Measurements from ENCODE around the gene MSH5.

Gene MSH5

GRCh38 chr6:31713991-31714684 lies 25.7 kb upstream of the MSH5 start:
- no peak for DNase-seq

- no peak for DNase-seq
These were observed 24.5 kb upstream of the MSH5 start, which contains the start of gene LY6G6D for GRCh38 chr6:31715022-31715958. TSS of gene LY6G6D (plus strand) at chr6:31715348. CDS start at chr6:31715356, 8 bp downstream.

- DNase-seq: no peak
These were observed 22.1 kb upstream of the MSH5 start for GRCh38 chr6:31717499-31718222.

GRCh38 chr6:31718265-31718664 lies 21.5 kb upstream of the MSH5 start:
- no peak for DNase-seq

- no peak for DNase-seq
These were observed 20.8 kb upstream of the MSH5 start for GRCh38 chr6:31719001-31719400.

GRCh38 chr6:31720196-31720770 lies 19.5 kb upstream of the MSH5 start:
- DNase-seq: no peak

- no peak for DNase-seq
These were observed 18.3 kb upstream of the MSH5 start, which contains the start of gene LY6G6C for GRCh38 chr6:31721351-31722020. TSS of gene LY6G6C (minus strand) at chr6:31721746. CDS start at chr6:31721679, 67 bp downstream.

- no peak for DNase-seq
These were observed 17.6 kb upstream of the MSH5 start for GRCh38 chr6:31722173-31722572.

- DNase-seq: no peak
These were observed 16.4 kb upstream of the MSH5 start, which contains the start of gene MPIG6B for GRCh38 chr6:31723245-31723979. TSS of gene MPIG6B (plus strand) at chr6:31723373. CDS start at chr6:31723384, 11 bp downstream.

- DNase-seq: no peak
These were observed 15.7 kb upstream of the MSH5 start for GRCh38 chr6:31723980-31724691.

- no peak for DNase-seq
These were observed 14.1 kb upstream of the MSH5 start for GRCh38 chr6:31725502-31726350.

- no peak for DNase-seq
These were observed 12.6 kb upstream of the MSH5 start for GRCh38 chr6:31727034-31727716.

- no peak for DNase-seq
These were observed 11.8 kb upstream of the MSH5 start for GRCh38 chr6:31727717-31728671.

GRCh38 chr6:31728767-31729514 lies 10.9 kb upstream of the MSH5 start, which contains the start of gene DDAH2:
TSS of gene DDAH2 (minus strand) at chr6:31729299. CDS start at chr6:31729161, 138 bp downstream.
- DNase-seq: no peak

GRCh38 chr6:31729515-31729978 lies 10.3 kb upstream of the MSH5 start:
- peak; percentile 91 for DNase-seq

GRCh38 chr6:31729979-31730630 lies 9.7 kb upstream of the MSH5 start:
- DNase-seq: peak; percentile 89
